Measurements from ENCODE around the gene ABCC9. TPM values are rescaled to one million over a fixed set of nuclear protein-coding genes. Genes with fewer than 3 reads are reported as not detected.

ABCC9 gene
- total and polyA plus RNA-seq, 2 experiments from 2014 or later, result 12.7 to 44.3 TPM

DNA sequence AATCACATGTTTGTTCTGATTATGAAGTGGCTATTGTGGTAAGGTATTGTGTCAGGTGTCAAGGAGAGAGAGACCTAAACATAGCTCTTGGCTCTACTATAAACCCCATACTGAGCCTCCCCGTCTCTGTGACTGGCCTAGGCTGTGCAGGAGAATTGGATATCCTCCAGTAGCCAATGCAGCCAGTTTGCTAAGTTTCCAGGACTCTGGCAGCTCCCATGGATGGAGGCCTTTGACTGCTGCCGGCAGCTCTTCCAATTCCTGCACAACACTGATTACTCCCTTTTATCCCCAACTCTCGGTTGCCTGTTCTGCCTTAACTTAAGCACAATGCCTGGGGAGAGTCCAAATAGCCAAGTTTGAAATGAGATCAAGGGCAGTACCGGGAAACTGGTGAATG, 59.3 kb downstream of the ABCC9 start:
- H3K4me3 ChIP-seq, result no peak overlapping the region
- in situ Hi-C loops (cut with MboI), result no loop called here

DNA sequence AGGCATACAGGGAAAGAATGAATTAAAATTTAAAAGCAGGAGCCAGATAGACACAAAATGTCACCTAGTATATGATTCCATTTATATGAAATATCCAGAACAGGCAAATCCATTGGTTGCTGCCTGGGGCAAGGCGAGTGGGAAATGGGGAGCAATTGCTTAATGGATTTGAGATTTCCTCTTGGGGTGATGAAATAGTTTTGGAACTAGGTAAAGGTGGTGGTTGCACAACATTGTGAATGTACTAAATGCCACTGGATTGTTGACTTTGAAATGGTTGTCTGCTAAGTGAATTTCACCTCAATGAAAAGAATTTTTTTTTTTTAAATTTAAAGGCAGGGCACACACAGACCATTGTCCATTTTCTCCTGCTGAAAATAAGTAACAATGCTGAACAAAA, 61.9 kb downstream of the ABCC9 start:
- Histone ChIP-seq H3K9me2 (ENCODE audit: insufficient read depth) (no peaks in the 10 kb centered on the region), H2AFZ (no peak overlapping the region), H3K9ac (no peak overlapping the region), H3K27me3 (replicated peaks; ENCODE audit: insufficient read depth) (no peaks in the 10 kb centered on the region), H3F3A (ENCODE audit: insufficient read depth) (no peaks in the 10 kb centered on the region), H3K4me2 (ENCODE audit: unreplicated experiment) (no peak overlapping the region), H3K9me3 (ENCODE audit: low read depth) (no peaks in the 10 kb centered on the region), H3K4me1 (ENCODE audit: insufficient read depth) (peaks cover 4% of the 10 kb centered on the region; the same call in 1 of the 2 replicates), H4K20me1 (ENCODE audit: insufficient read depth) (no peaks in the 10 kb centered on the region), H3K4me3 (no peak overlapping the region), H3K36me3 (ENCODE audit: low read depth) (no peaks in the 10 kb centered on the region; the same call in 1 of the 2 replicates), H3K79me2 (ENCODE audit: insufficient read depth) (no peaks in the 10 kb centered on the region), H3K27ac (no peak overlapping the region)
- in situ Hi-C loops (cut with MboI), result no loop called here
- no peak for DNase-seq
- TF ChIP-seq EZH2phosphoT487 (IDR thresholded peaks at IDR 0.05; ENCODE audit: insufficient read depth, low read depth), result no peak
- TF ChIP-seq EZH2 (IDR thresholded peaks at IDR 0.05; ENCODE audit: insufficient read depth, poor library complexity, severe bottlenecking), result no peak
- WGBS, 2 experiments (ENCODE audit: low coverage in 1 of 2, low lambda C conversion rate in 2 of 2, missing lambda C conversion rate in 2 of 2), result 93 to 97% methylated on average over 1 of the region's 1 CpG

More for the DNA sequence above, 59.3 kb downstream of the ABCC9 start:
- H3K27ac ChIP-seq, result no peak overlapping the region
- no peak overlapping the region for H3K9ac ChIP-seq
- H3K79me2 ChIP-seq (ENCODE audit: insufficient read depth), result no peaks in the 10 kb centered on the region
- TF ChIP-seq EZH2phosphoT487 (IDR thresholded peaks at IDR 0.05; ENCODE audit: insufficient read depth, low read depth), result no peak
- no peak for TF ChIP-seq EZH2 (IDR thresholded peaks at IDR 0.05; ENCODE audit: insufficient read depth, poor library complexity, severe bottlenecking)
- peaks cover 4% of the 10 kb centered on the region; the same call in 1 of the 2 replicates for H3K4me1 ChIP-seq (ENCODE audit: insufficient read depth)
- no peaks in the 10 kb centered on the region for H3K9me3 ChIP-seq (ENCODE audit: low read depth)
- WGBS, 2 experiments (ENCODE audit: low coverage in 1 of 2, low lambda C conversion rate in 2 of 2, missing lambda C conversion rate in 2 of 2), result 39 to 49% methylated on average over 4 of the region's 4 CpGs
- H3K9me2 ChIP-seq (ENCODE audit: insufficient read depth), result no peaks in the 10 kb centered on the region
- no peak overlapping the region for H2AFZ ChIP-seq
- DNase-seq, result no peak
- no peaks in the 10 kb centered on the region; the same call in 1 of the 2 replicates for H3K36me3 ChIP-seq (ENCODE audit: low read depth)
- H3K4me2 ChIP-seq (ENCODE audit: unreplicated experiment), result no peak overlapping the region
- H3F3A ChIP-seq (ENCODE audit: insufficient read depth), result no peaks in the 10 kb centered on the region
- H4K20me1 ChIP-seq (ENCODE audit: insufficient read depth), result no peaks in the 10 kb centered on the region
- no peaks in the 10 kb centered on the region for H3K27me3 ChIP-seq (replicated peaks; ENCODE audit: insufficient read depth)

DNA sequence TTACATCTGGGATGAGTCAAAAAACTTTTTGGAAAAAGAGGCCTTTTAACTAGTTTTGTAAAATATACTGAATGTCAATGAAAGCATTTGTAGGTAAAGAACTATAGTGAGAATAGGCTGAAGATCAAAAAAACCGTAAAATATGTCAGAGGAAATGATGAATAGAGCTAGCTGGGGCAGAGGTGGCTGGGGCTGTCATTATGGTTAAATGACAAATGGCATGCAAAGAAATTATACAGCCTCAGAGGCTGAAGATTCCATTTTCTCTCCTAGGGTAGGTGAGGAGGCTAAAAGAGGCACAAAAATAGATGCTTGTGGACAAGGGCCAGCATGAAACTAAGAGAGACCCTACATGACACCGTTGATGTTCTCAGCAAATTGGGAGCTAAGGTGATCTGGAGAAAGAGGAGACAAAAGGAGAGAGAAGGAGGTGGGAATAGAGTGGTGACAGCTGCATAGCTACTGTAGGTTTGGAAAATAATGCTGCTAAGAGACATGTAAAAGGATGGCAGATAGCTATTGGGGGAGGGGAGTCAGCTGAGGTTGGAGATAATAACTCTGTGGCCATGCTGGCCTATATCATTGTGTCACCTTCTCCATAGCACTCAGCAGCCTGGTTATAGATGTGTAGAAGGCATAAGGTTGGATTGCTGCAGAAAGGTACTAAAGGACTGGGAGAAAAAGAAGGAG, 63.8 kb downstream of the ABCC9 start:
- H3K9ac ChIP-seq, result no peak overlapping the region

DNA sequence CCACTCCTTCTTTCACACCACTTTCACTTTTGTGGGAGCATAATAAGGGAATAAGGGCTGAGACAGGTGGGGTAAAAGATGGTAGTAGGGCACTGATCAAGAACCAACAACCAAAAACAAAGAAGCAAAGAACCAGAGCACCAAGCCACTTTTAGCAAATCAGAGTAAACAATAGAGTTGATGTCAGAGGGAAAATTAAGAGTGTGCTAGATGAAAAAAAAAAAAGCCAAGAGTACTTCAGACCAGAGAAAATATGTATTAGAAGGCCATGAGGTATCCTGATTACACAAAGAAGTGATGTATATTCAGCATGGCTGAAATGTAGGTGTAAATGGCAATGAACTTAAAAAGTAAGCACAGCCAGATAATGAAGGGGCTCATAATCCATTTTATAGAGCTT, 75.4 kb downstream of the ABCC9 start:
- Histone ChIP-seq H3K79me2 (ENCODE audit: insufficient read depth) (no peaks in the 10 kb centered on the region), H3F3A (ENCODE audit: insufficient read depth) (no peaks in the 10 kb centered on the region), H3K4me3 (no peak overlapping the region), H3K36me3 (ENCODE audit: low read depth) (peaks cover 20% of the 10 kb centered on the region), H3K9ac (no peak overlapping the region), H3K4me2 (ENCODE audit: unreplicated experiment) (no peak overlapping the region), H3K9me3 (ENCODE audit: low read depth) (no peaks in the 10 kb centered on the region), H2AFZ (no peak overlapping the region), H3K4me1 (ENCODE audit: insufficient read depth) (no peaks in the 10 kb centered on the region), H3K27me3 (replicated peaks; ENCODE audit: insufficient read depth) (no peaks in the 10 kb centered on the region), H3K9me2 (ENCODE audit: insufficient read depth) (no peaks in the 10 kb centered on the region), H4K20me1 (ENCODE audit: insufficient read depth) (no peaks in the 10 kb centered on the region), H3K27ac (no peak overlapping the region)
- no peak for DNase-seq
- in situ Hi-C loops (cut with MboI), result no loop called here
- TF ChIP-seq EZH2 (IDR thresholded peaks at IDR 0.05; ENCODE audit: insufficient read depth, poor library complexity, severe bottlenecking), result no peak
- TF ChIP-seq EZH2phosphoT487 (IDR thresholded peaks at IDR 0.05; ENCODE audit: insufficient read depth, low read depth), result no peak

More for the DNA sequence above, 63.8 kb downstream of the ABCC9 start:
- Histone ChIP-seq H3K9me2 (ENCODE audit: insufficient read depth) (no peaks in the 10 kb centered on the region), H3K4me3 (no peak overlapping the region), H3K79me2 (ENCODE audit: insufficient read depth) (no peaks in the 10 kb centered on the region), H3K27me3 (replicated peaks; ENCODE audit: insufficient read depth) (no peaks in the 10 kb centered on the region), H3F3A (ENCODE audit: insufficient read depth) (no peaks in the 10 kb centered on the region), H4K20me1 (ENCODE audit: insufficient read depth) (no peaks in the 10 kb centered on the region), H3K27ac (no peak overlapping the region), H3K9me3 (ENCODE audit: low read depth) (no peaks in the 10 kb centered on the region), H3K36me3 (ENCODE audit: low read depth) (peaks cover 2% of the 10 kb centered on the region; the same call in 1 of the 2 replicates), H3K4me1 (ENCODE audit: insufficient read depth) (peaks cover 4% of the 10 kb centered on the region; the same call in 1 of the 2 replicates), H2AFZ (no peak overlapping the region), H3K4me2 (ENCODE audit: unreplicated experiment) (no peak overlapping the region)
- in situ Hi-C loops (cut with MboI), result no loop called here
- WGBS, 2 experiments (ENCODE audit: low coverage in 1 of 2, low lambda C conversion rate in 2 of 2, missing lambda C conversion rate in 2 of 2), result 87 to 92% methylated on average over 2 of the region's 2 CpGs
- TF ChIP-seq EZH2 (IDR thresholded peaks at IDR 0.05; ENCODE audit: insufficient read depth, poor library complexity, severe bottlenecking), result no peak
- TF ChIP-seq EZH2phosphoT487 (IDR thresholded peaks at IDR 0.05; ENCODE audit: insufficient read depth, low read depth), result no peak
- no peak for DNase-seq

Measured in GM23248 (cell line).